ENCODE results near the gene SEC31A.
"Not testable (repeated sequence)": the region's sequence is repeated elsewhere in the genome, so short reads cannot be mapped to it uniquely, and the experiment has no call there.

Gene SEC31A

GRCh38 chr4:82823062-82823461 is 67.9 kb downstream of the SEC31A start:
- no peaks in the 10 kb centered on the region for H3K27me3 ChIP-seq (ENCODE audit: insufficient read depth, low read depth)
- no peaks in the 10 kb centered on the region for H3K79me2 ChIP-seq (ENCODE audit: insufficient read depth, low read depth)

GRCh38 chr4:82820689-82821088 is 70.3 kb downstream of the SEC31A start:
- no peak overlapping the region for H3K9ac ChIP-seq
- no peaks in the 10 kb centered on the region for H3K27me3 ChIP-seq (ENCODE audit: insufficient read depth, low read depth)
- no peak overlapping the region for H3K4me3 ChIP-seq (IDR thresholded peaks at IDR 0.05; ENCODE audit: insufficient read depth, low read depth, low read length)
- no peak for TF ChIP-seq CTCF (conservative IDR thresholded peaks at IDR 0.05; ENCODE audit: low read depth, low read length)
- no peaks in the 10 kb centered on the region; the same call in 1 of the 2 replicates for H3K36me3 ChIP-seq (ENCODE audit: insufficient read depth)
- H2AFZ ChIP-seq (ENCODE audit: low read depth), result no peak overlapping the region
- peaks cover 26% of the 10 kb centered on the region for H3K4me1 ChIP-seq (ENCODE audit: low read depth, poor library complexity, severe bottlenecking)
- H3K79me2 ChIP-seq (ENCODE audit: insufficient read depth, low read depth), result no peaks in the 10 kb centered on the region
- H3K27ac ChIP-seq, result no peak overlapping the region
- H4K20me1 ChIP-seq (ENCODE audit: insufficient read depth), result no peaks in the 10 kb centered on the region
- H3K4me2 ChIP-seq, result no peak overlapping the region

More at GRCh38 chr4:82823062-82823461, 67.9 kb downstream of the SEC31A start:
- no peaks in the 10 kb centered on the region; the same call in 1 of the 2 replicates for H3K36me3 ChIP-seq (ENCODE audit: insufficient read depth)
- no peak for TF ChIP-seq CTCF (conservative IDR thresholded peaks at IDR 0.05; ENCODE audit: low read depth, low read length)
- no peak overlapping the region for H3K9ac ChIP-seq
- H4K20me1 ChIP-seq (ENCODE audit: insufficient read depth), result no peaks in the 10 kb centered on the region
- H2AFZ ChIP-seq (ENCODE audit: low read depth), result no peak overlapping the region
- peaks cover 21% of the 10 kb centered on the region for H3K4me1 ChIP-seq (ENCODE audit: low read depth, poor library complexity, severe bottlenecking)
- H3K4me3 ChIP-seq (IDR thresholded peaks at IDR 0.05; ENCODE audit: insufficient read depth, low read depth, low read length), result no peak overlapping the region
- H3K4me2 ChIP-seq, result no peak overlapping the region
- no peak overlapping the region for H3K27ac ChIP-seq

- Histone ChIP-seq H4K20me1 (ENCODE audit: insufficient read depth) (no peaks in the 10 kb centered on the region), H3K79me2 (ENCODE audit: insufficient read depth, low read depth) (no peaks in the 10 kb centered on the region), H3K4me1 (ENCODE audit: low read depth, poor library complexity, severe bottlenecking) (peaks cover 31% of the 10 kb centered on the region), H3K27me3 (ENCODE audit: insufficient read depth, low read depth) (no peaks in the 10 kb centered on the region), H3K4me3 (IDR thresholded peaks at IDR 0.05; ENCODE audit: insufficient read depth, low read depth, low read length) (no peak overlapping the region), H3K27ac (peak overlapping the region; percentile 19; the same call in 1 of the 2 replicates), H3K36me3 (ENCODE audit: insufficient read depth) (no peaks in the 10 kb centered on the region), H2AFZ (ENCODE audit: low read depth) (no peak overlapping the region), H3K4me2 (peak overlapping the region; percentile 38), H3K9ac (no peak overlapping the region)
- no peak for TF ChIP-seq CTCF (conservative IDR thresholded peaks at IDR 0.05; ENCODE audit: low read depth, low read length)
Measured at GRCh38 chr4:82818664-82819662, 72.0 kb downstream of the SEC31A start.

- H4K20me1 ChIP-seq (ENCODE audit: insufficient read depth); H3K9ac ChIP-seq; H3K27me3 ChIP-seq (ENCODE audit: insufficient read depth, low read depth); H3K36me3 ChIP-seq (ENCODE audit: insufficient read depth); H3K4me2 ChIP-seq; H2AFZ ChIP-seq (ENCODE audit: low read depth); H3K27ac ChIP-seq; H3K79me2 ChIP-seq (ENCODE audit: insufficient read depth, low read depth); H3K4me3 ChIP-seq (IDR thresholded peaks at IDR 0.05; ENCODE audit: insufficient read depth, low read depth, low read length): not testable (repeated sequence)
- H3K4me1 ChIP-seq (ENCODE audit: low read depth, poor library complexity, severe bottlenecking), result peaks cover 38% of the 10 kb centered on the region
Measured at GRCh38 chr4:82816874-82817273, 74.1 kb downstream of the SEC31A start.

- TF ChIP-seq CTCF (conservative IDR thresholded peaks at IDR 0.05; ENCODE audit: low read depth, low read length), result no peak
- Histone ChIP-seq H3K9ac (no peak overlapping the region), H3K36me3 (ENCODE audit: insufficient read depth) (no peaks in the 10 kb centered on the region)
Measured at GRCh38 chr4:82814034-82814433, 76.9 kb downstream of the SEC31A start.

More at GRCh38 chr4:82814034-82814433, 76.9 kb downstream of the SEC31A start:
- no peak overlapping the region for H2AFZ ChIP-seq (ENCODE audit: low read depth)
- no peaks in the 10 kb centered on the region for H3K79me2 ChIP-seq (ENCODE audit: insufficient read depth, low read depth)
- H3K4me2 ChIP-seq, result no peak overlapping the region
- H4K20me1 ChIP-seq (ENCODE audit: insufficient read depth), result no peaks in the 10 kb centered on the region
- H3K4me3 ChIP-seq (IDR thresholded peaks at IDR 0.05; ENCODE audit: insufficient read depth, low read depth, low read length), result no peak overlapping the region
- no peaks in the 10 kb centered on the region for H3K27me3 ChIP-seq (ENCODE audit: insufficient read depth, low read depth)
- peaks cover 28% of the 10 kb centered on the region for H3K4me1 ChIP-seq (ENCODE audit: low read depth, poor library complexity, severe bottlenecking)
- no peak overlapping the region for H3K27ac ChIP-seq

Data from KMS-11 (cell line).